CD4-positive, alpha-beta T cell treated with Interleukin-12 subunit alpha and Interleukin-12 subunit beta, for 1 hour (primary cell): Measurements from ENCODE around the gene RAP2A.

Source experiments
- DNase-seq: peaks from one replicate; pipeline ENCODE4 v3.0.0-alpha.2; 2020

Gene RAP2A

DNA sequence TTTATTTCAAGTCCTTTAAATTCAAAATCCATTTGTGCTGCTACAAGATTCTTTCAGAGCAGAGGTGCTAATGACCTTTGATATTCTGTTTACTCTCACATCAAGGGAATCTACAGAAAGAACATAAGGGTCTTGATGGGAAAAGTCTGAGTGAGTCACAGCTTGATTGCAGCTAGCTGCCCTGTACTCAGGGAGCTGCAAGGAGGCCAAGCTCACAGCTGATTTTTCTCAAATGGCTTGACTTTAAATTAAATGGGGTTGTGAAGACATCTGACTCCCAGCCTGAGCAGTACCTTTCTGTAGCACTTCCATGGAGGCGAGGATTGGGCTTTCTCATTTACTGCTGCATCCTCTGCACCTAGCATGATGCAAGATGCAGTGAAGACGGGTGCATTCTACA is 62.5 kb downstream of the RAP2A start:
- DNase-seq = no peak

DNA sequence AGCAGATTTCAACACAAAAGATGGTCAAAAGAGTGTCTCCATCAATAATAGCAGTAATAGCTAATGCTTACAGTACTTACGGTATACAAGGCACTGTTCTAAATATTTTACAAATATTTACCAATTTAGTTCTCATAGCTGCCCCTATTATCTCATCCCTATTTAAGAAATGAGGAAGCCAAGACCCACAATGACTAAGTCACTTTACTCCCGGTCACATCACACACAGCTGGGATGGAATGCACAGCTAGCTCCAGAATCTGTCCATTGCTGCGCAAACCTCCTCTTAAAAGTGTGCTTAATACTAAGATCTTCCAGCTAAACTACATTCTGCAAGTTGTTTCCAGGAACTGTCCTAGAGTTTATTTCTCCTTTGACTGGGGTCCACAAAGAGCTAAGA is 63.4 kb downstream of the RAP2A start:
- no peak for DNase-seq

DNA sequence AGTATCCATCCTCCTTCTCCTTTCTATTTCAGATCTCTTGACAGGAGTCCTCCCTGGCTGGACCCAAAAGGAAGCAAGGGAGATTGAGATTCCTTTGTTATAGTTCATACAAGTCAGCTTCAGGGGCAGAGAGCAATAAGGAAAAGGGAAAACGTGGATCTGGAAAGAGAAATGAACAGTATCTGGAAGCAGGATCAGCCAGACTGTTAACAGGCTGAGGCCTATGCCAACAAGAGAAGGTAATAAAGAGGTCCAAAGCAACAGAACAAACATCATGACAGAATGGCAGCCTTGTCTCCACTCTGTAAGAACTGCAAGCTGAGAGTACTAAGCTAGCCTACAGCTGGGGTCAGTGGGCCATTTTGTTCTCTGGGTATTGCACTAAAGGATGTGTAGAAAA is 64.5 kb downstream of the RAP2A start:
- DNase-seq = no peak

DNA sequence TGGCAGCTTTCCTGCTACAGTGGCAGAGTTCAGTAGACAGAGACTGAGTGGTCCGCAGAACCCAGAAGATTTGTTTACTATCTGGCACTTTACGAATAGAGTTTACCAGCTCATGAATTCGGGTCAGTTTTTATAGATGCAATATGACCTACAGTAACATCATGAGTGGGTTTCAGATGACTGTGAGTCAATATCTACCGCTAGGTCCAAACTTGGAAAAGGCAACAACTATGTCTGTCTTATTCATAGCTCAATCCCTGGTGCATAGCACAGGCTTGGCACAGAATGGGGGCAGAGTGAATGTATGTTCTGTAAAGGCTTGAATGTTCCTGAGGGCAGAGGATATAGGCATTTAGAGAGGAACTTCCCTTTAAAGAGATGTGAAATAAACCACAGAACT is 65.2 kb downstream of the RAP2A start:
- no peak for DNase-seq

DNA sequence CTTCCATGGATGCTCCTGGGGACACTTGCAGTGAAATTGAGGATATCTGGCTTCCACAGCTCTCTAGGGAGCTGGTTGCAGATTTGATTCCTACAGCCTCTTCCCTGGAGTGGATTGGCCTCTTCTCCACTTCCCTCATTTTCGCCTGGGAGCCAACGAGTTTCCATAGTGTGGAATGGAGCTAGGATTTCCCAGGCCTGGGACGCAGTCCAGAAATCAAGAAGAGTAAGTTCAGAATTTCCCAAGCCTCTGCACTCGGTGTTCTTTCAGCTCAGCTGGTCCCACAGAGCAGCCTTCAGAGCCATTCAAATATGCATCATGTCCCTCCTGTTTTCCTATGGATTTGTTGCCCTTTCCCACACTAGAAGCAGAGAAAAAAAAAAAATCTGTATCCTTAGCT is 68.2 kb downstream of the RAP2A start:
- DNase-seq = no peak

DNA sequence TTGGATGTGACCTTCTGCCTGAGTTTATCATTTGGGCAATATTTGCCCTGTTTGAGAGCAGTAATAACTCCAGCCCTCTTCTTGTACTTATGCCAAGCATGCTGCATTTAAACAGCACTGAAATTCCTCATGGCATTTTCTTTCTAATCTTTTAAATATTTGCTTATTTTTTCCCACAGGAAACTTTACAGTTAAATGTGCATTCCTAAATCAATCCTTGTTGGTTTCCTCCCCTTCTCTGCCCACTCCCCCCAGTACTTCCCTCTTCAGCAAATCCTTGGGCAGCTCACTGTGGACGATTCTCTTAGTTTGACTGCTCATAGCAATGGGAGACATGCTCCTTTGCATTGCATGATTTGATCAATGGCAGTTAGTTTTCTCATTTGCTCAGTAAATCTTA is 68.7 kb downstream of the RAP2A start:
- no peak for DNase-seq

DNA sequence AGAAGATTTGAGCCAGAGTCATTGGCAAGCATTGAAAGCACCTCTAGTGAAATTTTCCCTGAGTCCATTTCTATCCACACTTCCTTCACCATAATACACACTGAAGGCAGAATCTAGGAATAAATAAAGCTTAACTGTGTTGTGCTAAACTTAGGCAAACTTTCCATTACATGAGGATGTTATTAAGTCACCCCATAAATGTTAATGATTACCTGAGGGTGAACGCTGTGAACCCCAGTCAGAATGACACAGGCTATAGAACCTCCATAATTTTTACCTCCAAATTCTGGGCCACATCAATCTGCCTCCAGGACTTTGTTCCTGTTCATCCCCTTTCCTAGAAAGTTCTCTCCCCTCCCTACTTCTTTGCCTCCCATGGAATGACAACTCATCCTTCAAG is 71.0 kb downstream of the RAP2A start:
- no peak for DNase-seq

DNA sequence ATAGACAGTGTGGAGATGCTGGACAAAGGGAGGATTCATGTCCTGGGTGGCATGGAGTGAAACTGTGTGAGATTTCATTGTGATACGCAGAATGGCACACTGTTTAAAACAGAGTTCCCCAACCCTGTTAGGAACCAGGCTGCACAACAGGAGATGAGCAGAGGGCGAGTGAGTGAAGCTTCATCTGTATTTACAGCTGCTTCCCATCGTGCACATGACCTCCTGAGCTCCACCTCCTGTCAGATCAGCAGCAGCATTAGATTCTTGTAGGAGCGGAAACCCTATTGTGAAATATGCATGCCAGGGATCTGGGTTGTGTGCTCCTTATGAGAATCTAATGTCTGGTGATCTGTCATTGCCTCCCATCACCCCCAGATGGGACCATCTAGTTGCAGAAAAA is 72.5 kb downstream of the RAP2A start:
- no peak for DNase-seq

DNA sequence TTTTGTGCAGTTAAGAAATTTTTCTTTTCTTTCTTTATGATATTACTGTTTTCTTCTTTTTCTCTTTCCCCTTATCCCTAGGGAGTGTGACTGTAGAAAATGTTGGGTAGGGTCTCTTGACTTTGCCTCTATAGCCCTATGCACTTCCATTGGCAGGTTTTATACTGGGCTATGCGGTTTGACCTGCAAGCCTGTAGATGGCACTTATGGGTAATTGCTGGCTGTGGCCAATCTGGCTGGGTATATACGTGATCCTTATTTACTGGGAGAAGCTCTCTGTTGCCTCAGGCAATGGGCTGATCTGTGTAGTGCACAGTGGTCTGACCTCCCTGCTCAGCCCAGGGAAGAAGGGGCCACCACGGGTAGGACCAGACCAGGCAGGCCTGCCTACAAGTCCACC is 78.8 kb downstream of the RAP2A start:
- DNase-seq = no peak

DNA sequence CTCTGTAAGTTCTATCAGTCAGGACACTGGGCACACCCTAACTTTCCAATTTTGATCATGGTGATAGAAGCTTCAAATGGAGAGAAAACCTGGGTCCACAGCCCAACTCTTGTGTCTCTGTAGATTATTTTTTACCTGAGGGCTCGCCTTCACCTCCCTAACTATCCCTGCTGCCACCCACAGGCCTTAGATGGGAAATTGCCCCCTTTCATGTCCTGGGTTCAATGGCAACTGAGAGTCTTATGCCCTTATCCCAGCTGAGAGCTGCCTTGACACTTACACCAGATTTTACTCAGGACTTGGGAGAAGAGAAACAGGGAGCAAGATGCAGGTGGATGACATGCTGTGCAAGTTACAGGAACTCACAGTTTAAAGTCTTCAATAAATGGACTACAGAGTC is 81.7 kb downstream of the RAP2A start:
- no peak for DNase-seq

DNA sequence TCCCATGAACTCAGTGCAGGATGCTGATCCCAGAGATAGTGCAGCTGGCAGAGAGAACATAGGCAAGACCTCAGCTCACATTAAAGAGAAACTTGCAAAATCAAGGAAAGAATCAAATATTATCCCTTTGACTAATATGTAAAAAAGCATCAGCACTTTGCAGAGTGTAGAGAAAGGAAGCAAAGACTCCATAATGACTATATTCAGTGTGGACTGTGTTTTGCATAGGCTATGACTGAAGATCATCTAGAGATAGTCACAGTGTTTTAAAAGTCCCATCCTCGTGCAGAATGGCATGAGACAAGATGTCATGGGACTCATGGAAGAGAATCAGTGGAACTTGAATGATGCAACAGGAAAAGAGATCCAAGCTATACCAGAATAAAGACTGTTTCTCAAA is 84.0 kb downstream of the RAP2A start:
- no peak for DNase-seq
